ENCODE measurements around the gene NTNG2.

Gene NTNG2

GRCh38 chr9:132233138-132233537 is 71.3 kb downstream of the NTNG2 start:
- DNase-seq: no peak

GRCh38 chr9:132234535-132234934 is 72.7 kb downstream of the NTNG2 start:
- DNase-seq: no peak

GRCh38 chr9:132235125-132235524 is 73.3 kb downstream of the NTNG2 start:
- DNase-seq: no peak

GRCh38 chr9:132235894-132236661 is 74.2 kb downstream of the NTNG2 start:
- peak in 49 of 56 donors; percentile 24 to 93 (median 63) for DNase-seq

GRCh38 chr9:132236662-132237311 is 74.9 kb downstream of the NTNG2 start:
- no peak for DNase-seq

- no peak for DNase-seq
Measured at GRCh38 chr9:132237481-132237880, 75.6 kb downstream of the NTNG2 start.

GRCh38 chr9:132238026-132238972 is 76.4 kb downstream of the NTNG2 start:
- DNase-seq: no peak

GRCh38 chr9:132238992-132239391 is 77.1 kb downstream of the NTNG2 start:
- DNase-seq: no peak

GRCh38 chr9:132239518-132239917 is 77.7 kb downstream of the NTNG2 start:
- DNase-seq: no peak

GRCh38 chr9:132239999-132240840 is 78.4 kb downstream of the NTNG2 start:
- peak in 1 of 56 donors; percentile 18 for DNase-seq

GRCh38 chr9:132240841-132241482 is 79.1 kb downstream of the NTNG2 start:
- peak in 55 of 56 donors; percentile 36 to 98 (median 89) for DNase-seq

- DNase-seq: no peak
Measured at GRCh38 chr9:132241483-132241839, 79.6 kb downstream of the NTNG2 start.

GRCh38 chr9:132241840-132242620 is 80.2 kb downstream of the NTNG2 start:
- DNase-seq: peak in 1 of 56 donors; percentile 11

GRCh38 chr9:132242621-132243155 is 80.8 kb downstream of the NTNG2 start:
- DNase-seq: no peak

GRCh38 chr9:132243156-132244074 is 81.6 kb downstream of the NTNG2 start:
- no peak for DNase-seq

- peak in 1 of 56 donors; percentile 16 for DNase-seq
Measured at GRCh38 chr9:132244582-132245455, 83.0 kb downstream of the NTNG2 start.

- no peak for DNase-seq
Measured at GRCh38 chr9:132245465-132245864, 83.6 kb downstream of the NTNG2 start.
